ENCODE measurements around the gene REC8. TPM values are rescaled to one million over a fixed set of nuclear protein-coding genes. Genes with fewer than 3 reads are reported as not detected.

The REC8 gene
- total and polyA plus RNA-seq, 2 of the 13 experiments (the other 11 are each of a cell fraction or from before 2014, with no cell fraction given), result 3.4 to 14.7 TPM

DNA sequence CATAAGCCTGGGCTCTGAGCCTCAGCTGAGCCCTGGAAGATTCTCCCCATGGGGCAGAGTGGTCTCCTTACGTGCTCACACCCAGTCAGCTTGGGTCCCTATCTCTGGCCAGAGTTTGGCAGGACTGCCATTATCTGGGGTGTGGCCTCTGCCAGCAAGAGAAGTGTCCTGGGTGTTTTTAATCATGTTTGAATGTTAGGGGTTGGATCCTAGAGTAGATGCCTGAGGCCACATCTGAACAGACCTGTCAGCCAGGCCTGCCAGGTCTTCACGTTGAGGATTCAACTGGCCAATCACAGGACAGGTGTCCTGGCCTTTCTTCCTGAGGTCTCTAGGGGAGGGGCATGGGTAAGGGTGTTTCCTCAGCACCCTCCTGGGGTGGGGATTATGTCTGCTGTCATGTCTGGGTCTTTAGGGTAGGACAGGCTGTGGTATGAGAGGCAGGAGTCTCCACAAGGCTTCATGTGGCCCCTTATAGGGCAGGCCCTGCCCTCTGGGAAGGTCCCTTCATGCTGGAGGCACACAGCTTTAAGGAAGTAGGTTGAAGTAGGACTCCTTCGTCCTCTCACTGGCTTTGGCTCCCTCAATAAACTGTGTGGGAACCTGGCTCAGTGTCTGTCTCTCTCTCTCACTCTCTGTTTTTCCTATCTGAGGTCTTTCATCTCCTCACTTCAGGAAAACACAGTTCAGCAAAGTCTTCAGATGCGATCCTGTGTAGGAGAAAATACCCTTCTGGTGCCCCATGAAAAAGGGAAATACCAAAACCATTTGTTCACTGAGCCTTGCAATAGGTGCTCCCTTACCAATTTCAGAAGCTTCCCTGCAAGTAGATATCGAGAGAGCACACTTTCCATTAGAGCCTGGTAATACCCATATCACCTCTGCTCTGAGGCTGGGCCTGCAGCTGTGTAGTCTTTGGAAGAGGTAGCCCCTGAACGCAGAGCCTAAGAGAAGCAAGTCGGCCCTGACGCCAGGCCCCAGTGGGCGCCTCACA, 48.2 kb upstream of the REC8 start (continued):
- TF ChIP-seq, protein P1, sequence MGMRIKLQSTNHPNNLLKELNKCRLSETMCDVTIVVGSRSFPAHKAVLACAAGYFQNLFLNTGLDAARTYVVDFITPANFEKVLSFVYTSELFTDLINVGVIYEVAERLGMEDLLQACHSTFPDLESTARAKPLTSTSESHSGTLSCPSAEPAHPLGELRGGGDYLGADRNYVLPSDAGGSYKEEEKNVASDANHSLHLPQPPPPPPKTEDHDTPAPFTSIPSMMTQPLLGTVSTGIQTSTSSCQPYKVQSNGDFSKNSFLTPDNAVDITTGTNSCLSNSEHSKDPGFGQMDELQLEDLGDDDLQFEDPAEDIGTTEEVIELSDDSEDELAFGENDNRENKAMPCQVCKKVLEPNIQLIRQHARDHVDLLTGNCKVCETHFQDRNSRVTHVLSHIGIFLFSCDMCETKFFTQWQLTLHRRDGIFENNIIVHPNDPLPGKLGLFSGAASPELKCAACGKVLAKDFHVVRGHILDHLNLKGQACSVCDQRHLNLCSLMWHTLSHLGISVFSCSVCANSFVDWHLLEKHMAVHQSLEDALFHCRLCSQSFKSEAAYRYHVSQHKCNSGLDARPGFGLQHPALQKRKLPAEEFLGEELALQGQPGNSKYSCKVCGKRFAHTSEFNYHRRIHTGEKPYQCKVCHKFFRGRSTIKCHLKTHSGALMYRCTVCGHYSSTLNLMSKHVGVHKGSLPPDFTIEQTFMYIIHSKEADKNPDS (CRISPR knock-in tag; IDR thresholded peaks at IDR 0.05), result no peak
- no peak for TF ChIP-seq HNF4A (CRISPR knock-in tag; IDR thresholded peaks at IDR 0.05)
- TF ChIP-seq ZBTB14 (CRISPR knock-in tag; IDR thresholded peaks at IDR 0.05), result no peak
- peak; percentile 8; the same call in 1 of the 2 replicates for TF ChIP-seq PHF8 (CRISPR knock-in tag; IDR thresholded peaks at IDR 0.05)
- TF ChIP-seq ZFAT (CRISPR knock-in tag; conservative IDR thresholded peaks at IDR 0.05), result no peak
- TF ChIP-seq MTERF4 (CRISPR knock-in tag; IDR thresholded peaks at IDR 0.05), result no peak
- no peak for TF ChIP-seq JUNB (CRISPR knock-in tag; IDR thresholded peaks at IDR 0.05; ENCODE audit: borderline replicate concordance)
- 0 out of 2 replicates have a peak, but pooled peaks have one; percentile 28 for TF ChIP-seq GZF1 (CRISPR knock-in tag; IDR thresholded peaks at IDR 0.05)
- 0 out of 2 replicates have a peak, but pooled peaks have one; percentile 33 for TF ChIP-seq ZNF746 (CRISPR knock-in tag; IDR thresholded peaks at IDR 0.05)
- peak; percentile 27; the same call in 1 of the 2 replicates for TF ChIP-seq POLR2AphosphoS5 (IDR thresholded peaks at IDR 0.05; ENCODE audit: low read depth, low read length)
- TF ChIP-seq FLYWCH1 (CRISPR knock-in tag; IDR thresholded peaks at IDR 0.05), result no peak
- TF ChIP-seq, protein P2, sequence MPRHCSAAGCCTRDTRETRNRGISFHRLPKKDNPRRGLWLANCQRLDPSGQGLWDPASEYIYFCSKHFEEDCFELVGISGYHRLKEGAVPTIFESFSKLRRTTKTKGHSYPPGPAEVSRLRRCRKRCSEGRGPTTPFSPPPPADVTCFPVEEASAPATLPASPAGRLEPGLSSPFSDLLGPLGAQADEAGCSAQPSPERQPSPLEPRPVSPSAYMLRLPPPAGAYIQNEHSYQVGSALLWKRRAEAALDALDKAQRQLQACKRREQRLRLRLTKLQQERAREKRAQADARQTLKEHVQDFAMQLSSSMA (CRISPR knock-in tag; IDR thresholded peaks at IDR 0.05), result no peak
- TF ChIP-seq JUN (CRISPR knock-in tag; IDR thresholded peaks at IDR 0.05), result no peak
- no peak for TF ChIP-seq PBX2 (CRISPR knock-in tag; IDR thresholded peaks at IDR 0.05)
- TF ChIP-seq, protein P3, sequence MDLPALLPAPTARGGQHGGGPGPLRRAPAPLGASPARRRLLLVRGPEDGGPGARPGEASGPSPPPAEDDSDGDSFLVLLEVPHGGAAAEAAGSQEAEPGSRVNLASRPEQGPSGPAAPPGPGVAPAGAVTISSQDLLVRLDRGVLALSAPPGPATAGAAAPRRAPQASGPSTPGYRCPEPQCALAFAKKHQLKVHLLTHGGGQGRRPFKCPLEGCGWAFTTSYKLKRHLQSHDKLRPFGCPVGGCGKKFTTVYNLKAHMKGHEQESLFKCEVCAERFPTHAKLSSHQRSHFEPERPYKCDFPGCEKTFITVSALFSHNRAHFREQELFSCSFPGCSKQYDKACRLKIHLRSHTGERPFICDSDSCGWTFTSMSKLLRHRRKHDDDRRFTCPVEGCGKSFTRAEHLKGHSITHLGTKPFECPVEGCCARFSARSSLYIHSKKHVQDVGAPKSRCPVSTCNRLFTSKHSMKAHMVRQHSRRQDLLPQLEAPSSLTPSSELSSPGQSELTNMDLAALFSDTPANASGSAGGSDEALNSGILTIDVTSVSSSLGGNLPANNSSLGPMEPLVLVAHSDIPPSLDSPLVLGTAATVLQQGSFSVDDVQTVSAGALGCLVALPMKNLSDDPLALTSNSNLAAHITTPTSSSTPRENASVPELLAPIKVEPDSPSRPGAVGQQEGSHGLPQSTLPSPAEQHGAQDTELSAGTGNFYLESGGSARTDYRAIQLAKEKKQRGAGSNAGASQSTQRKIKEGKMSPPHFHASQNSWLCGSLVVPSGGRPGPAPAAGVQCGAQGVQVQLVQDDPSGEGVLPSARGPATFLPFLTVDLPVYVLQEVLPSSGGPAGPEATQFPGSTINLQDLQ (CRISPR knock-in tag; IDR thresholded peaks at IDR 0.05), result 0 out of 2 replicates have a peak, but pooled peaks have one; percentile 21
- TF ChIP-seq, protein P4, sequence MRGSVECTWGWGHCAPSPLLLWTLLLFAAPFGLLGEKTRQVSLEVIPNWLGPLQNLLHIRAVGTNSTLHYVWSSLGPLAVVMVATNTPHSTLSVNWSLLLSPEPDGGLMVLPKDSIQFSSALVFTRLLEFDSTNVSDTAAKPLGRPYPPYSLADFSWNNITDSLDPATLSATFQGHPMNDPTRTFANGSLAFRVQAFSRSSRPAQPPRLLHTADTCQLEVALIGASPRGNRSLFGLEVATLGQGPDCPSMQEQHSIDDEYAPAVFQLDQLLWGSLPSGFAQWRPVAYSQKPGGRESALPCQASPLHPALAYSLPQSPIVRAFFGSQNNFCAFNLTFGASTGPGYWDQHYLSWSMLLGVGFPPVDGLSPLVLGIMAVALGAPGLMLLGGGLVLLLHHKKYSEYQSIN (CRISPR knock-in tag; IDR thresholded peaks at IDR 0.05; ENCODE audit: borderline replicate concordance), result no peak
- TF ChIP-seq ZNF878 (CRISPR knock-in tag; IDR thresholded peaks at IDR 0.05), result no peak
- TF ChIP-seq ZNF570 (CRISPR knock-in tag; IDR thresholded peaks at IDR 0.05; ENCODE audit: borderline replicate concordance), result no peak

Measured in HepG2 (cell line).